K562 (cell line): ENCODE results near the gene RERE.

Experiments used
- CREB1 ChIP-seq, 2 experiments: sonication (generic) in 1 of 2; formaldehyde crosslinking in 1 of 2; IDR thresholded peaks; 2 replicates each; pipeline versions ENCODE4 v1.6.1 to v1.8.0; 2012 to 2022; ENCODE audit warnings: inconsistent platforms in 1 of 2, mild to moderate bottlenecking in 1 of 2, missing genetic modification reagents in 1 of 2, moderate library complexity in 1 of 2
- CREB5 ChIP-seq: fragments of 250-450 bp; sonication (Bioruptor Pico); IDR thresholded peaks from 2 replicates; pipeline ENCODE4 v1.5.0; 2020; ENCODE audit warnings: mild to moderate bottlenecking
- CTCF ChIP-seq, 3 experiments: IDR thresholded peaks in 2 of 3; conservative IDR thresholded peaks in 1 of 3; 2 replicates each; pipeline ENCODE4 v1.5.1; 2011 to 2012; ENCODE audit warnings: low read length in 3 of 3, mild to moderate bottlenecking in 3 of 3, control low read depth in 2 of 3, improper control_type of control experiment in 1 of 3, inconsistent platforms in 1 of 3, low read depth in 1 of 3, mixed read lengths in 1 of 3, moderate library complexity in 1 of 3; ENCODE audit not compliant: insufficient read depth in 2 of 3
- EP300 ChIP-seq: IDR thresholded peaks from 2 replicates; pipeline ENCODE4 v1.6.1; 2012; ENCODE audit warnings: low read length, improper control_type of control experiment
- ID3 ChIP-seq, 2 experiments: fragments of 250-450 bp in 1 of 2; fragments of 450-650 bp in 1 of 2; sonication (Bioruptor Pico) in 1 of 2; IDR thresholded peaks; 2 replicates each; pipeline versions ENCODE4 v1.6.1 to v1.8.0; 2016 to 2021; ENCODE audit warnings: mild to moderate bottlenecking in 2 of 2, moderate library complexity in 2 of 2, missing compliant biosample characterization in 1 of 2, missing genetic modification characterization in 1 of 2
- IRF2 ChIP-seq: sonication (generic); formaldehyde crosslinking; IDR thresholded peaks from 2 replicates; pipeline ENCODE4 v1.8.1; 2022; ENCODE audit warnings: mild to moderate bottlenecking, missing genetic modification reagents
- PHF8 ChIP-seq: fragments of 200-600 bp; sonication (generic); IDR thresholded peaks from 2 replicates; pipeline ENCODE4 v1.6.1; 2012; ENCODE audit warnings: mixed run types, mild to moderate bottlenecking, inconsistent platforms, low read length, moderate library complexity, borderline replicate concordance
- ZNF212 ChIP-seq: fragments of 450-650 bp; formaldehyde crosslinking; IDR thresholded peaks from 2 replicates; pipeline ENCODE4 v1.4.0; 2020; ENCODE audit warnings: mild to moderate bottlenecking
- ZNF239 ChIP-seq: fragments of 250-450 bp; sonication (Bioruptor Pico); IDR thresholded peaks from 2 replicates; pipeline ENCODE4 v1.4.0; 2020; ENCODE audit warnings: mild to moderate bottlenecking
- TF ChIP-seq, protein P1 (sequence below), 2 experiments: IDR thresholded peaks in 1 of 2; conservative IDR thresholded peaks in 1 of 2; 2 replicates each; pipeline ENCODE4 v1.6.1; 2016; ENCODE audit warnings: low read depth in 2 of 2, mild to moderate bottlenecking in 1 of 2, missing compliant biosample characterization in 1 of 2, missing genetic modification characterization in 1 of 2, moderate library complexity in 1 of 2
- TF ChIP-seq, protein P2 (sequence below): fragments of 250-450 bp; sonication (Bioruptor Pico); IDR thresholded peaks from 2 replicates; pipeline ENCODE4 v1.8.0; 2021; ENCODE audit warnings: moderate library complexity, mild to moderate bottlenecking, inconsistent platforms

DNA sequence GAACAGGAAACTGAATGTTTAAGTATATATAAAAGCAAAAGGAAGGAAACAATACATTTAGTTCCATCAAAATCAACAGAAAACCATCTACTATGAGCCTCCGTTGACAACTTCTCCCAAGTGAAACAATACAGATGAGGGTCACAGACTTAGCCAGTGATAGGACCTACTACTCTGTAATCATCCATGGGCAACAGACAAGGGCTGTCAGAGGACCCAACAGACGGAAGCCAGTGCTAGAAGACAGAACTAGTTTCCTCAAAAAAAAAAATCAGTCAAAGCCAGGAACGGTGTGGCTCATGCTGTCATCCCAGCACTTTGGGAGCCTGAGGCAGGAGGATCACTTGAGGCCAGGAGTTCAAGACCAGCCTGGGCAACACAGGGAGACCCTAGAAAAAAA lies 20.6 kb downstream of the RERE start:
- TF ChIP-seq ID3 (CRISPR knock-in tag; IDR thresholded peaks at IDR 0.05) (no peak), ID3 (tag; IDR thresholded peaks at IDR 0.05) (no peak), ZNF212 (CRISPR knock-in tag) (no peak), CREB5 (CRISPR knock-in tag) (no peak), IRF2 (no peak), CREB1 (IDR thresholded peaks at IDR 0.05) (no peak), CREB1 (CRISPR knock-in tag; IDR thresholded peaks at IDR 0.05) (no peak), PHF8 (no peak), CTCF (IDR thresholded peaks at IDR 0.05 in 2 of 3, conservative IDR thresholded peaks at IDR 0.05 in 1 of 3; ENCODE audit: insufficient read depth in 2 of 3, low read depth in 1 of 3, low read length in 3 of 3) (no peak), EP300 (no peak), ZNF239 (CRISPR knock-in tag) (no peak)
- TF ChIP-seq, protein P1, sequence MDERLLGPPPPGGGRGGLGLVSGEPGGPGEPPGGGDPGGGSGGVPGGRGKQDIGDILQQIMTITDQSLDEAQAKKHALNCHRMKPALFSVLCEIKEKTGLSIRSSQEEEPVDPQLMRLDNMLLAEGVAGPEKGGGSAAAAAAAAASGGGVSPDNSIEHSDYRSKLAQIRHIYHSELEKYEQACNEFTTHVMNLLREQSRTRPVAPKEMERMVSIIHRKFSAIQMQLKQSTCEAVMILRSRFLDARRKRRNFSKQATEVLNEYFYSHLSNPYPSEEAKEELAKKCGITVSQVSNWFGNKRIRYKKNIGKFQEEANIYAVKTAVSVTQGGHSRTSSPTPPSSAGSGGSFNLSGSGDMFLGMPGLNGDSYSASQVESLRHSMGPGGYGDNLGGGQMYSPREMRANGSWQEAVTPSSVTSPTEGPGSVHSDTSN (CRISPR knock-in tag; IDR thresholded peaks at IDR 0.05; ENCODE audit: low read depth): no peak
- TF ChIP-seq, protein P1 (tag; conservative IDR thresholded peaks at IDR 0.05; ENCODE audit: low read depth): no peak
- TF ChIP-seq, protein P2, sequence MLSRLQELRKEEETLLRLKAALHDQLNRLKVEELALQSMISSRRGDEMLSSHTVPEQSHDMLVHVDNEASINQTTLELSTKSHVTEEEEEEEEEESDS (CRISPR knock-in tag): no peak
